SK-N-SH (cell line): ENCODE measurements around the gene RABL2A.
A peak's percentile ranks its signal among the peaks of the same experiment; 100 is the strongest.
"Not testable (repeated sequence)": the region's sequence is repeated elsewhere in the genome, so short reads cannot be mapped to it uniquely, and the experiment has no call there.

Source experiments
- CTCF ChIP-seq: fragments of 200-600 bp; sonication (generic); IDR thresholded peaks from 2 replicates; pipeline ENCODE4 v1.6.1; 2017; ENCODE audit warnings: antibody characterized with exemption, mild to moderate bottlenecking, moderate library complexity
- FOXJ3 ChIP-seq: sonication (generic); formaldehyde crosslinking; IDR thresholded peaks from 2 replicates; pipeline ENCODE4 v1.5.1; 2020; ENCODE audit warnings: mild to moderate bottlenecking, missing genetic modification reagents
- FOXM1 ChIP-seq: IDR thresholded peaks from 2 replicates; pipeline ENCODE4 v1.4.0; 2012; ENCODE audit warnings: low read depth, mild to moderate bottlenecking
- GABPA ChIP-seq: IDR thresholded peaks from 2 replicates; pipeline ENCODE4 v1.4.0; 2012; ENCODE audit warnings: low read depth, mild to moderate bottlenecking
- MAX ChIP-seq: IDR thresholded peaks from 2 replicates; pipeline ENCODE4 v1.4.0; 2012; ENCODE audit warnings: low read depth
- POLR2AphosphoS5 ChIP-seq: IDR thresholded peaks from 2 replicates; pipeline ENCODE4 v1.6.1; 2012; ENCODE audit warnings: low read depth, low read length
- RAD21 ChIP-seq: IDR thresholded peaks from 2 replicates; pipeline ENCODE4 v1.6.1; 2012; ENCODE audit warnings: mild to moderate bottlenecking, low read length
- RCOR1 ChIP-seq: fragments of 150-350 bp; IDR thresholded peaks from 2 replicates; pipeline ENCODE4 v1.6.1; 2017; ENCODE audit warnings: antibody characterized with exemption, low read length
- RXRA ChIP-seq: IDR thresholded peaks from 2 replicates; pipeline ENCODE4 v1.4.0; 2012; ENCODE audit warnings: low read depth, mild to moderate bottlenecking, borderline replicate concordance
- TAF1 ChIP-seq: IDR thresholded peaks from 2 replicates; pipeline ENCODE4 v1.6.1; 2012; ENCODE audit warnings: low read depth, mild to moderate bottlenecking, low read length, moderate library complexity, borderline replicate concordance
- TF ChIP-seq, protein P1 (sequence below): IDR thresholded peaks from 2 replicates; pipeline ENCODE4 v1.6.1; 2012; ENCODE audit warnings: mild to moderate bottlenecking, low read depth, low read length, moderate library complexity

GRCh38 chr2:113587201-113587600, 39.9 kb upstream of the RABL2A start:
- TF ChIP-seq, protein P1, sequence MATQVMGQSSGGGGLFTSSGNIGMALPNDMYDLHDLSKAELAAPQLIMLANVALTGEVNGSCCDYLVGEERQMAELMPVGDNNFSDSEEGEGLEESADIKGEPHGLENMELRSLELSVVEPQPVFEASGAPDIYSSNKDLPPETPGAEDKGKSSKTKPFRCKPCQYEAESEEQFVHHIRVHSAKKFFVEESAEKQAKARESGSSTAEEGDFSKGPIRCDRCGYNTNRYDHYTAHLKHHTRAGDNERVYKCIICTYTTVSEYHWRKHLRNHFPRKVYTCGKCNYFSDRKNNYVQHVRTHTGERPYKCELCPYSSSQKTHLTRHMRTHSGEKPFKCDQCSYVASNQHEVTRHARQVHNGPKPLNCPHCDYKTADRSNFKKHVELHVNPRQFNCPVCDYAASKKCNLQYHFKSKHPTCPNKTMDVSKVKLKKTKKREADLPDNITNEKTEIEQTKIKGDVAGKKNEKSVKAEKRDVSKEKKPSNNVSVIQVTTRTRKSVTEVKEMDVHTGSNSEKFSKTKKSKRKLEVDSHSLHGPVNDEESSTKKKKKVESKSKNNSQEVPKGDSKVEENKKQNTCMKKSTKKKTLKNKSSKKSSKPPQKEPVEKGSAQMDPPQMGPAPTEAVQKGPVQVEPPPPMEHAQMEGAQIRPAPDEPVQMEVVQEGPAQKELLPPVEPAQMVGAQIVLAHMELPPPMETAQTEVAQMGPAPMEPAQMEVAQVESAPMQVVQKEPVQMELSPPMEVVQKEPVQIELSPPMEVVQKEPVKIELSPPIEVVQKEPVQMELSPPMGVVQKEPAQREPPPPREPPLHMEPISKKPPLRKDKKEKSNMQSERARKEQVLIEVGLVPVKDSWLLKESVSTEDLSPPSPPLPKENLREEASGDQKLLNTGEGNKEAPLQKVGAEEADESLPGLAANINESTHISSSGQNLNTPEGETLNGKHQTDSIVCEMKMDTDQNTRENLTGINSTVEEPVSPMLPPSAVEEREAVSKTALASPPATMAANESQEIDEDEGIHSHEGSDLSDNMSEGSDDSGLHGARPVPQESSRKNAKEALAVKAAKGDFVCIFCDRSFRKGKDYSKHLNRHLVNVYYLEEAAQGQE: not testable (repeated sequence)
- TF ChIP-seq RCOR1; POLR2AphosphoS5; TAF1; RXRA; MAX; FOXJ3 (CRISPR knock-in tag); RAD21; GABPA; FOXM1: not testable (repeated sequence)
- TF ChIP-seq CTCF: peak; percentile 63
